ENCODE data around the gene ATP2A2.
A peak's percentile ranks its signal among the peaks of the same experiment; 100 is the strongest.

ATP2A2 gene

GRCh38 chr12:110367181-110367864, 86.3 kb downstream of the ATP2A2 start:
- ChIA-PET CTCF (interaction anchor here (0.7 to 3.0 kb wide), 4 partner anchors 10 to 274 kb away, joined by 3 to 8 read pairs (median 3); no protein-coding TSS in a partner anchor), POLR2A (interaction anchor here (0.9 kb wide), 1 partner anchor 13 kb away, joined by 3 read pairs; no protein-coding TSS in a partner anchor)
- no peak for TF ChIP-seq CTCF (IDR thresholded peaks at IDR 0.05; ENCODE audit: control extremely low read depth, extremely low read depth, low read depth, missing control alignments)
- DNase-seq (ENCODE audit: extremely low spot score): no peak

GRCh38 chr12:110369992-110370391, 88.9 kb downstream of the ATP2A2 start:
- DNase-seq (ENCODE audit: extremely low spot score): no peak
- ChIA-PET POLR2A (no interaction called here), CTCF (no interaction called here)
- no peak for TF ChIP-seq CTCF (IDR thresholded peaks at IDR 0.05; ENCODE audit: control extremely low read depth, extremely low read depth, low read depth, missing control alignments)

GRCh38 chr12:110370732-110371231, 89.7 kb downstream of the ATP2A2 start:
- CTCF ChIA-PET: interaction anchor here (0.7 to 1.9 kb wide), 10 partner anchors 11 to 526 kb away, joined by 3 to 8 read pairs (median 3); no protein-coding TSS in a partner anchor
- no peak for TF ChIP-seq CTCF (IDR thresholded peaks at IDR 0.05; ENCODE audit: control extremely low read depth, extremely low read depth, low read depth, missing control alignments)
- DNase-seq (ENCODE audit: extremely low spot score): peak; percentile 42
- POLR2A ChIA-PET: interaction anchor here (0.5 kb wide), 1 partner anchor 60 kb away, joined by 9 read pairs; no protein-coding TSS in a partner anchor

GRCh38 chr12:110371408-110372055, 90.5 kb downstream of the ATP2A2 start:
- CTCF ChIA-PET: interaction anchor here (0.7 to 1.9 kb wide), 12 partner anchors 10 to 526 kb away, joined by 3 to 8 read pairs (median 3); no protein-coding TSS in a partner anchor
- no peak for TF ChIP-seq CTCF (IDR thresholded peaks at IDR 0.05; ENCODE audit: control extremely low read depth, extremely low read depth, low read depth, missing control alignments)
- POLR2A ChIA-PET: interaction anchor here (0.7 kb wide), 1 partner anchor 60 kb away, joined by 4 read pairs; no protein-coding TSS in a partner anchor
- DNase-seq (ENCODE audit: extremely low spot score): peak; percentile 78

GRCh38 chr12:110372056-110372425, 91.0 kb downstream of the ATP2A2 start:
- POLR2A ChIA-PET: interaction anchor here (0.7 kb wide), 1 partner anchor 59 kb away, joined by 4 read pairs; no protein-coding TSS in a partner anchor
- CTCF ChIA-PET: interaction anchor here (0.7 to 1.9 kb wide), 7 partner anchors 17 to 527 kb away, joined by 3 to 8 read pairs (median 3); no protein-coding TSS in a partner anchor
- no peak for TF ChIP-seq CTCF (IDR thresholded peaks at IDR 0.05; ENCODE audit: control extremely low read depth, extremely low read depth, low read depth, missing control alignments)
- no peak for DNase-seq (ENCODE audit: extremely low spot score)

- DNase-seq (ENCODE audit: extremely low spot score): no peak
- TF ChIP-seq CTCF (IDR thresholded peaks at IDR 0.05; ENCODE audit: control extremely low read depth, extremely low read depth, low read depth, missing control alignments): no peak
- ChIA-PET POLR2A (interaction anchor here (0.6 kb wide), 1 partner anchor 9 kb away, joined by 6 read pairs; no protein-coding TSS in a partner anchor), CTCF (interaction anchor here (0.9 to 2.4 kb wide), 6 partner anchors 9 to 63 kb away, joined by 3 to 7 read pairs (median 4); no protein-coding TSS in a partner anchor)
Observed at GRCh38 chr12:110373025-110373424, 92.0 kb downstream of the ATP2A2 start.
